IMR-90 (cell line): ENCODE measurements around the gene CNTNAP3B.
"Not testable (repeated sequence)": the region's sequence is repeated elsewhere in the genome, so short reads cannot be mapped to it uniquely, and the experiment has no call there.

Experiments used
- CEBPB ChIP-seq: IDR thresholded peaks from 2 replicates; pipeline ENCODE4 v1.6.1; 2012; ENCODE audit warnings: low read depth, low read length, improper control_type of control experiment
- CHD1 ChIP-seq: IDR thresholded peaks from 2 replicates; pipeline ENCODE4 v1.6.1; 2012; ENCODE audit warnings: low read depth, low read length, improper control_type of control experiment
- FOS ChIP-seq: fragments of 150-350 bp; IDR thresholded peaks from 2 replicates; pipeline ENCODE4 v1.6.1; 2016; ENCODE audit warnings: low read depth, low read length
- MAFK ChIP-seq: IDR thresholded peaks from 2 replicates; pipeline ENCODE4 v1.6.1; 2012; ENCODE audit warnings: low read depth, low read length, improper control_type of control experiment
- MAZ ChIP-seq: IDR thresholded peaks from 2 replicates; pipeline ENCODE4 v1.6.1; 2012; ENCODE audit warnings: low read depth, mild to moderate bottlenecking, low read length, improper control_type of control experiment, moderate library complexity, borderline replicate concordance
- POLR2A ChIP-seq: IDR thresholded peaks from 2 replicates; pipeline ENCODE4 v1.6.1; 2012; ENCODE audit warnings: mild to moderate bottlenecking, low read depth, low read length
- SMC3 ChIP-seq: fragments of 150-350 bp; IDR thresholded peaks from 2 replicates; pipeline ENCODE4 v1.6.1; 2016; ENCODE audit warnings: low read depth, mild to moderate bottlenecking, antibody characterized with exemption, low read length, moderate library complexity
- TF ChIP-seq, protein P1 (sequence below): conservative IDR thresholded peaks from 2 replicates; pipeline ENCODE4 v1.5.1; 2012; ENCODE audit warnings: mild to moderate bottlenecking, low read depth, low read length, improper control_type of control experiment

DNA sequence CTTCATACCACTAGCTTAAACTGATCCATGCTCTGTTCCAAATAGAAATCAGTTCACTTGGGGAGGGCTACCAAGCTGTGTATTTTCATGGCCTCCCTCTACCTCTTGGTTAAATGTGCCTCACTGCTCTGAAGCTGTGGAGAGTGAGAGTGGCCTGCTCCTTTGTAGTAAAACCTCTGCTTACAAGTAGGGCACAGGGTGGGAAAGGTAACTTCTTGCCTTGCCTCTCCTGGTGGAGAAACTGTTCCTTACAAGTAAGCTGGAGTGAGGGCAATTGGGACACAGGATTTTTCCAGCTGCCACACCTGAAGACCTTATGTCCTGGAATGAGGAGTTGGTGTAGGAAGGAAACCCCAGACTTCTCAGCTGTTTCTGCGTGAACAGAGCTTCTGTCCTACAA is 211.9 kb downstream of the CNTNAP3B start:
- TF ChIP-seq POLR2A, CEBPB, MAFK, SMC3, CHD1, MAZ, FOS: not testable (repeated sequence)
- TF ChIP-seq, protein P1, sequence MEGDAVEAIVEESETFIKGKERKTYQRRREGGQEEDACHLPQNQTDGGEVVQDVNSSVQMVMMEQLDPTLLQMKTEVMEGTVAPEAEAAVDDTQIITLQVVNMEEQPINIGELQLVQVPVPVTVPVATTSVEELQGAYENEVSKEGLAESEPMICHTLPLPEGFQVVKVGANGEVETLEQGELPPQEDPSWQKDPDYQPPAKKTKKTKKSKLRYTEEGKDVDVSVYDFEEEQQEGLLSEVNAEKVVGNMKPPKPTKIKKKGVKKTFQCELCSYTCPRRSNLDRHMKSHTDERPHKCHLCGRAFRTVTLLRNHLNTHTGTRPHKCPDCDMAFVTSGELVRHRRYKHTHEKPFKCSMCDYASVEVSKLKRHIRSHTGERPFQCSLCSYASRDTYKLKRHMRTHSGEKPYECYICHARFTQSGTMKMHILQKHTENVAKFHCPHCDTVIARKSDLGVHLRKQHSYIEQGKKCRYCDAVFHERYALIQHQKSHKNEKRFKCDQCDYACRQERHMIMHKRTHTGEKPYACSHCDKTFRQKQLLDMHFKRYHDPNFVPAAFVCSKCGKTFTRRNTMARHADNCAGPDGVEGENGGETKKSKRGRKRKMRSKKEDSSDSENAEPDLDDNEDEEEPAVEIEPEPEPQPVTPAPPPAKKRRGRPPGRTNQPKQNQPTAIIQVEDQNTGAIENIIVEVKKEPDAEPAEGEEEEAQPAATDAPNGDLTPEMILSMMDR = not testable (repeated sequence)
